ENCODE measurements around the gene ACOT13.
"Not testable (repeated sequence)": the region's sequence is repeated elsewhere in the genome, so short reads cannot be mapped to it uniquely, and the experiment has no call there.

DNA sequence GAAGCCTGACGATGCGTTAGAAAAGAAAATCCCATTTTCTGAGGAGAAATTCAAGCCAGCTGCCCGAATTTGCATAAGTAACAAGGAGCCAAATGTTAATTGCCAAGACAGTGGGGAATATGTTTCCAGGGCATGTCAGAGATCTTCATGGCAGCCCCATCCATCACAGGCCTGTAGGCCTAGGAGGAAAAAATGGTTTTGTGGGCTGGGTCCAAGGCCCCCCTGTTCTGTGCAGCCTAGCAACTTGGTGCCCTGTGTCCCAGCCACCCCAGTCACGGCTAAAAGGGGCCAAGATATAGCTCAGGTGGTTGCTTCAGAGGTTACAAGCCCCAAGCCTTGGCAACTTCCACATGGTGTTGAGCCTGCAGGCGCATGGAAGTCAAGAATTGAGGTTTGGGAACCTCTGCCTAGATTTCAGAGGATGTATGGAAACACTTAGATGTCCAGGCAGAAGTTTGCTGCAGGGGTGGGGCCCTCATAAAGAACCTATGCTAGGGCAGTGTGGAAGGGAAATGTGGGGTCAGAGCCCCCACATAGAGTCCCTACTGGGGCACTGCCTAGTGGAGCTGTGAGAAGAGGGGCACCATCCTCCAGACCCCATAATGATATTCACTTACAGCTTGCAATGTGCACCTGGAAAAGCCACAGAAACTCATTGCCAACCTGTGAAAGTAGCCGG is 64.7 kb downstream of the ACOT13 start:
- TF ChIP-seq, protein P1, sequence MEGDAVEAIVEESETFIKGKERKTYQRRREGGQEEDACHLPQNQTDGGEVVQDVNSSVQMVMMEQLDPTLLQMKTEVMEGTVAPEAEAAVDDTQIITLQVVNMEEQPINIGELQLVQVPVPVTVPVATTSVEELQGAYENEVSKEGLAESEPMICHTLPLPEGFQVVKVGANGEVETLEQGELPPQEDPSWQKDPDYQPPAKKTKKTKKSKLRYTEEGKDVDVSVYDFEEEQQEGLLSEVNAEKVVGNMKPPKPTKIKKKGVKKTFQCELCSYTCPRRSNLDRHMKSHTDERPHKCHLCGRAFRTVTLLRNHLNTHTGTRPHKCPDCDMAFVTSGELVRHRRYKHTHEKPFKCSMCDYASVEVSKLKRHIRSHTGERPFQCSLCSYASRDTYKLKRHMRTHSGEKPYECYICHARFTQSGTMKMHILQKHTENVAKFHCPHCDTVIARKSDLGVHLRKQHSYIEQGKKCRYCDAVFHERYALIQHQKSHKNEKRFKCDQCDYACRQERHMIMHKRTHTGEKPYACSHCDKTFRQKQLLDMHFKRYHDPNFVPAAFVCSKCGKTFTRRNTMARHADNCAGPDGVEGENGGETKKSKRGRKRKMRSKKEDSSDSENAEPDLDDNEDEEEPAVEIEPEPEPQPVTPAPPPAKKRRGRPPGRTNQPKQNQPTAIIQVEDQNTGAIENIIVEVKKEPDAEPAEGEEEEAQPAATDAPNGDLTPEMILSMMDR (conservative IDR thresholded peaks at IDR 0.05), result not testable (repeated sequence)
- TF ChIP-seq EZH2 (IDR thresholded peaks at IDR 0.05; ENCODE audit: low read depth), result not testable (repeated sequence)
